ENCODE measurements around the gene TMEM263.
"Not testable (repeated sequence)": the region's sequence is repeated elsewhere in the genome, so short reads cannot be mapped to it uniquely, and the experiment has no call there.

TMEM263 gene

GRCh38 chr12:106918746-106919145 is 37.0 kb upstream of the TMEM263 start:
- no peak for TF ChIP-seq POLR2AphosphoS5 (IDR thresholded peaks at IDR 0.05; ENCODE audit: low read depth, low read length)
- no peak for TF ChIP-seq TAF1 (IDR thresholded peaks at IDR 0.05; ENCODE audit: borderline replicate concordance, low read depth, low read length)
- no peak for TF ChIP-seq POLR2A (IDR thresholded peaks at IDR 0.05; ENCODE audit: low read depth, low read length)
- FAIRE-seq, result peak; percentile 51
- no peak for DNase-seq (ENCODE audit: insufficient read length)

- DNase-seq (ENCODE audit: insufficient read length), result no peak
- no peak for FAIRE-seq
- TF ChIP-seq POLR2AphosphoS5 (IDR thresholded peaks at IDR 0.05; ENCODE audit: low read depth, low read length) (no peak), TAF1 (IDR thresholded peaks at IDR 0.05; ENCODE audit: borderline replicate concordance, low read depth, low read length) (no peak), POLR2A (IDR thresholded peaks at IDR 0.05; ENCODE audit: low read depth, low read length) (no peak)
Measured at GRCh38 chr12:106919910-106920544, 35.7 kb upstream of the TMEM263 start.

GRCh38 chr12:106921976-106922375 is 33.7 kb upstream of the TMEM263 start:
- not testable (repeated sequence) for FAIRE-seq; DNase-seq (ENCODE audit: insufficient read length)

- DNase-seq (ENCODE audit: insufficient read length); FAIRE-seq: not testable (repeated sequence)
Measured at GRCh38 chr12:106923594-106923993, 32.1 kb upstream of the TMEM263 start.

- FAIRE-seq (no peak), DNase-seq (ENCODE audit: insufficient read length) (no peak)
- no peak for TF ChIP-seq POLR2A (IDR thresholded peaks at IDR 0.05; ENCODE audit: low read depth, low read length)
- no peak for TF ChIP-seq POLR2AphosphoS5 (IDR thresholded peaks at IDR 0.05; ENCODE audit: low read depth, low read length)
- TF ChIP-seq TAF1 (IDR thresholded peaks at IDR 0.05; ENCODE audit: borderline replicate concordance, low read depth, low read length), result no peak
Measured at GRCh38 chr12:106924268-106924861, 31.3 kb upstream of the TMEM263 start.

- DNase-seq (ENCODE audit: insufficient read length), result no peak
- no peak for FAIRE-seq
- TF ChIP-seq POLR2AphosphoS5 (IDR thresholded peaks at IDR 0.05; ENCODE audit: low read depth, low read length) (no peak), POLR2A (IDR thresholded peaks at IDR 0.05; ENCODE audit: low read depth, low read length) (no peak), TAF1 (IDR thresholded peaks at IDR 0.05; ENCODE audit: borderline replicate concordance, low read depth, low read length) (no peak)
Measured at GRCh38 chr12:106926657-106927056, 29.1 kb upstream of the TMEM263 start.

- DNase-seq (ENCODE audit: insufficient read length), result no peak
- no peak for FAIRE-seq
Measured at GRCh38 chr12:106934277-106934676, 21.4 kb upstream of the TMEM263 start.

GRCh38 chr12:106941481-106942156 is 14.1 kb upstream of the TMEM263 start:
- FAIRE-seq (no peak), DNase-seq (ENCODE audit: insufficient read length) (no peak)
- TF ChIP-seq POLR2A (IDR thresholded peaks at IDR 0.05; ENCODE audit: low read depth, low read length) (no peak), POLR2AphosphoS5 (IDR thresholded peaks at IDR 0.05; ENCODE audit: low read depth, low read length) (no peak), TAF1 (IDR thresholded peaks at IDR 0.05; ENCODE audit: borderline replicate concordance, low read depth, low read length) (no peak)

More at GRCh38 chr12:106934277-106934676, 21.4 kb upstream of the TMEM263 start:
- TF ChIP-seq POLR2AphosphoS5 (IDR thresholded peaks at IDR 0.05; ENCODE audit: low read depth, low read length) (no peak), TAF1 (IDR thresholded peaks at IDR 0.05; ENCODE audit: borderline replicate concordance, low read depth, low read length) (no peak), POLR2A (IDR thresholded peaks at IDR 0.05; ENCODE audit: low read depth, low read length) (no peak)

- DNase-seq (ENCODE audit: insufficient read length), result no peak
Measured at GRCh38 chr12:106942775-106943174, 12.9 kb upstream of the TMEM263 start.

GRCh38 chr12:106945261-106945851 is 10.4 kb upstream of the TMEM263 start:
- DNase-seq (ENCODE audit: insufficient read length) (no peak), FAIRE-seq (no peak)
- TF ChIP-seq TAF1 (IDR thresholded peaks at IDR 0.05; ENCODE audit: borderline replicate concordance, low read depth, low read length) (no peak), POLR2AphosphoS5 (IDR thresholded peaks at IDR 0.05; ENCODE audit: low read depth, low read length) (no peak), POLR2A (IDR thresholded peaks at IDR 0.05; ENCODE audit: low read depth, low read length) (no peak)

More at GRCh38 chr12:106942775-106943174, 12.9 kb upstream of the TMEM263 start:
- TF ChIP-seq POLR2A (IDR thresholded peaks at IDR 0.05; ENCODE audit: low read depth, low read length), result no peak
- no peak for TF ChIP-seq TAF1 (IDR thresholded peaks at IDR 0.05; ENCODE audit: borderline replicate concordance, low read depth, low read length)
- no peak for TF ChIP-seq POLR2AphosphoS5 (IDR thresholded peaks at IDR 0.05; ENCODE audit: low read depth, low read length)
- FAIRE-seq, result no peak

- no peak for DNase-seq (ENCODE audit: insufficient read length)
- TF ChIP-seq POLR2A (IDR thresholded peaks at IDR 0.05; ENCODE audit: low read depth, low read length), result no peak
- TF ChIP-seq POLR2AphosphoS5 (IDR thresholded peaks at IDR 0.05; ENCODE audit: low read depth, low read length), result no peak
- no peak for TF ChIP-seq TAF1 (IDR thresholded peaks at IDR 0.05; ENCODE audit: borderline replicate concordance, low read depth, low read length)
- FAIRE-seq, result peak; percentile 17
Measured at GRCh38 chr12:106947461-106947860, 8.2 kb upstream of the TMEM263 start.

GRCh38 chr12:106950591-106950990 is 5.1 kb upstream of the TMEM263 start:
- DNase-seq (ENCODE audit: insufficient read length) (no peak), FAIRE-seq (no peak)
- TF ChIP-seq POLR2A (IDR thresholded peaks at IDR 0.05; ENCODE audit: low read depth, low read length), result no peak
- TF ChIP-seq POLR2AphosphoS5 (IDR thresholded peaks at IDR 0.05; ENCODE audit: low read depth, low read length), result no peak
- TF ChIP-seq TAF1 (IDR thresholded peaks at IDR 0.05; ENCODE audit: borderline replicate concordance, low read depth, low read length), result no peak
